SJSA1 (cell line): ENCODE results near the gene GATAD2A. TPM values are rescaled to one million over a fixed set of nuclear protein-coding genes. Genes with fewer than 3 reads are reported as not detected.

Source experiments
- DNase-seq, 2 experiments: peaks; one replicate each; pipeline ENCODE4 v3.0.0-alpha.2; 2015 to 2020; ENCODE audit warnings: low spot score in 2 of 2, low read depth in 1 of 2
- H3K27ac ChIP-seq: fragments of 250-450 bp; sonication (Bioruptor Pico); 2 replicates; pipeline ENCODE4 v1.5.1; 2020; ENCODE audit warnings: mild to moderate bottlenecking, moderate library complexity
- H3K27me3 ChIP-seq: fragments of 250-450 bp; sonication (Bioruptor Pico); replicated peaks from 2 replicates; pipeline ENCODE4 v1.5.1; 2020; ENCODE audit warnings: mild to moderate bottlenecking, moderate library complexity
- H3K36me3 ChIP-seq: fragments of 250-450 bp; sonication (Bioruptor Pico); 2 replicates; pipeline ENCODE4 v1.5.1; 2020; ENCODE audit warnings: mild to moderate bottlenecking
- H3K4me1 ChIP-seq: fragments of 250-450 bp; sonication (Bioruptor Pico); replicated peaks from 2 replicates; pipeline ENCODE4 v1.6.1; 2021; ENCODE audit warnings: mild to moderate bottlenecking
- H3K4me3 ChIP-seq: fragments of 250-450 bp; sonication (Bioruptor Pico); 2 replicates; pipeline ENCODE4 v1.5.1; 2020; ENCODE audit warnings: mild to moderate bottlenecking
- H3K9me3 ChIP-seq: fragments of 250-450 bp; sonication (Bioruptor Pico); replicated peaks from 2 replicates; pipeline ENCODE4 v1.5.1; 2020; ENCODE audit warnings: mild to moderate bottlenecking
- total RNA-seq: library from RNA; depleted of rRNA; stranded (reverse); fragments of >200 nt; shearing (Covaris generic); gene quantifications from 2 replicates; pipeline ENCODE4 v1.2.3, GENCODE V29; 2014

GATAD2A gene
- total RNA-seq, 1 experiment from 2014 or later: 45.9 TPM

DNA sequence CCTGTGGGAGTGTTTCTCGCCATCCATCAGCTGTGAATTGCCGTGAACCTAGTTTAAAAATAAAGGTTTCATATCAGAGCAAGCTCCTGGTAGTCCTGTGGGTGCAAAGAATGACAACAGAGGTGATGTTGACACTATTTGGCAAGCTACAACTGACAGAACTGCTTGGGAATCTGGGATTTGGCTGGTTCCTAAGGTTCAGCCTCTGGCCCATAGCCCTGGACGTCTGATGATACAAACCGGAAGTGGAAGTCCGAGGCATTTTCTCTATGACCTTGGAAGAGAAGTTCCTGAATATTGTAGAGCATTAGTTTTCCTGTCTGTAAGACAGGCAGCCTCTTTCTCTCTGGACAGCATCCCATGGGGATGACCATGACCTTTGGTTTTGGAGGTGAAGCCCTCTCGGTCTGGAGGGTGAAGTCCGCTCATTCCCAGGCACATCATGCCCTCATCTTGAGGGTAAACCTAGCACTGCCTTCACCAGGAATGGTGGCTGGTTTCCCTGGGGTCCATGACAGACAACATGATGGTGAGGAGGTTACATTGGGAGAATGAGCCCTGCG, 29.1 kb downstream of the GATAD2A start:
- no peaks in the 10 kb centered on the region for H3K9me3 ChIP-seq
- no peak for DNase-seq
- 0 out of 2 replicates have a peak, but pooled peaks cover 3% of the 10 kb centered on the region for H3K4me1 ChIP-seq
- no peak overlapping the region for H3K27ac ChIP-seq
- H3K27me3 ChIP-seq: no peaks in the 10 kb centered on the region
- H3K4me3 ChIP-seq: no peak overlapping the region
- peaks cover 7% of the 10 kb centered on the region; the same call in 1 of the 2 replicates for H3K36me3 ChIP-seq

GRCh38 chr19:19436137-19436691, 30.7 kb downstream of the GATAD2A start:
- H3K4me3 ChIP-seq: no peak overlapping the region
- no peak for DNase-seq
- H3K36me3 ChIP-seq: peaks cover 7% of the 10 kb centered on the region; the same call in 1 of the 2 replicates
- 0 out of 2 replicates have a peak, but pooled peaks cover 3% of the 10 kb centered on the region for H3K4me1 ChIP-seq
- H3K9me3 ChIP-seq: no peaks in the 10 kb centered on the region
- no peak overlapping the region for H3K27ac ChIP-seq
- no peaks in the 10 kb centered on the region for H3K27me3 ChIP-seq

DNA sequence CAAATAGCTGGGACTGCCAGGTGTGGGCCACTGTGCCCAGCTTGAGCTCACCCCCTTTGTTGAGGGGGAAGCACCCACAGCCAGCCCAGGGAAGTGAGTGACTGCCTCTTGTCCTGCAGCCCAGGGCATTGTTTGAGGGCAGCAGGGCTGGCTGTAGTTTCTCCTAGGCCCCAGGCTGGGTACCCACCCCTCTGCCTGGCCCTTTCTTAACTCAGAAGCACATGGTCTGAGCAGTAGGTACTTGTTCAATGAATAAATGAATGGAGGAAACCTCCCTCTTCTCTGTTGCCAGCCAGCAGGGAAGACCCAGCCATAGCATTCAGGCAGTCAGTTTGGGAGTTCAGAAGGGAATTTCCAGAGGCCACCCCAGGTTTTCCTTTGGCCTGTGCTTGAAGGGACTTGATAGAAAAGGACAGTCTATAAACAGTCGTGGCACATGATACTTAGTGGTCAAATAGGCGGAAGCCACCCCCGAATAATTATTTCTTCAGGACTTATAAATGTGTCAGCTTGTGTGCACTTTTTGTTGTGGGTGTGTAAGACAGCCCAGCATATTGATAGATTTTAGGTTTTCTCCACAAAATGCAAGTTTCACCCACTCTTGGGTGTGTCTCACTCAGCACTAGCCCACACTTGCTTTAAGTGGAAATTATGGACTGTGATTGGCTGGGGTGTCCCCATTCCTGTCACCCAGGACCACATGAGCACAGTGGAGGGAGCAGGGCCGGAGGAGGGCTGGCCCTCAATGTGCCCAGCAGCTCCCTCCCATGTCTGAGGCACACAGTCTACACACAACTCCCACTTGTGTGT, 33.1 kb downstream of the GATAD2A start:
- Histone ChIP-seq H3K9me3 (no peaks in the 10 kb centered on the region), H3K4me1 (0 out of 2 replicates have a peak, but pooled peaks cover 3% of the 10 kb centered on the region), H3K27ac (no peak overlapping the region), H3K4me3 (no peak overlapping the region), H3K27me3 (no peaks in the 10 kb centered on the region), H3K36me3 (peaks cover 11% of the 10 kb centered on the region)
- DNase-seq: no peak

GRCh38 chr19:19439176-19439482, 33.7 kb downstream of the GATAD2A start:
- H3K36me3 ChIP-seq: peaks cover 16% of the 10 kb centered on the region
- H3K4me3 ChIP-seq: no peak overlapping the region
- H3K27me3 ChIP-seq: no peaks in the 10 kb centered on the region
- no peaks in the 10 kb centered on the region for H3K9me3 ChIP-seq
- H3K27ac ChIP-seq: no peak overlapping the region
- H3K4me1 ChIP-seq: peaks cover 3% of the 10 kb centered on the region; the same call in 1 of the 2 replicates
- DNase-seq: no peak

GRCh38 chr19:19443283-19443682, 37.8 kb downstream of the GATAD2A start:
- no peak for DNase-seq
- H3K36me3 ChIP-seq: peaks cover 21% of the 10 kb centered on the region
- no peak overlapping the region for H3K4me3 ChIP-seq
- no peak overlapping the region for H3K27ac ChIP-seq
- no peaks in the 10 kb centered on the region; the same call in 1 of the 2 replicates for H3K9me3 ChIP-seq
- H3K4me1 ChIP-seq: peaks cover 13% of the 10 kb centered on the region
- H3K27me3 ChIP-seq: no peaks in the 10 kb centered on the region

DNA sequence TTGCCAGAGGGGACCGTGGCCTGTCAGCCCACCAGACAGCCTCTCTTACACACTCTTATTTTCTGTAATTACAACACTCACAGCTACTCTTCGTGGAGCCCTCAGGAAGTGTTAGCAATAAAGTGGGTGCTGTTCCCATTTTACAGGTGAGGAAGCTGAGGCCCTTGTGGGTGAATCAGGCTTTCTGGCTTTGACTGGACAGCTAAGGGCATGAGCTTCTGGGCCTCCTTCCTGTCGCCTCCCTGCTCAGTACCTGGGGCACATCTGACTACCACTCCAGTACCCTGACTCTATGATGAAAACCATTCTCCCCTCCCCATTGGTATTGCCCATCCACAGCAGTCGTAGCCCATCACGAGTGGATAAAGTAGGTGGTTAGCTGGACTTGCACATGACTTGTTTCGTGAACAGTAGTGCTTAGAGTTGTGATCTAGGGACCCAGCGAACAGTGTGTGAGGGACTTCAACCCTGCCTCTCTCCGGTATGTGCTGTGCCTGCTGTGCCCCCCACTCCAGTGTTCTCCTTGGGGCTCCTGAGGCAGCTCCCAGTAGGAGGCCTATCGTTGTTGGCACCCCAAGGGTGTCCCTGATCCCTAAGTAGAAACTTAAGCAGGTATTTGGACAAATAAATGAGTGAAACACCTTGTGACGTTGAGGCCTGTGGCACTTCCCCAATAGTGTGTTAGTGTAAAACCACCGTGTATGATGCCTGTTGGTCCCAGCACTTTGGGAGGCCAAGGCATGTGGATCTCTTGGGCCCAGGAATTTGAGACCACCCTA, 38.6 kb downstream of the GATAD2A start:
- H3K27ac ChIP-seq: no peak overlapping the region
- H3K27me3 ChIP-seq: no peaks in the 10 kb centered on the region
- peaks cover 21% of the 10 kb centered on the region for H3K36me3 ChIP-seq
- no peak for DNase-seq
- peaks cover 10% of the 10 kb centered on the region for H3K4me1 ChIP-seq
- H3K9me3 ChIP-seq: no peaks in the 10 kb centered on the region; the same call in 1 of the 2 replicates
- H3K4me3 ChIP-seq: no peak overlapping the region

DNA sequence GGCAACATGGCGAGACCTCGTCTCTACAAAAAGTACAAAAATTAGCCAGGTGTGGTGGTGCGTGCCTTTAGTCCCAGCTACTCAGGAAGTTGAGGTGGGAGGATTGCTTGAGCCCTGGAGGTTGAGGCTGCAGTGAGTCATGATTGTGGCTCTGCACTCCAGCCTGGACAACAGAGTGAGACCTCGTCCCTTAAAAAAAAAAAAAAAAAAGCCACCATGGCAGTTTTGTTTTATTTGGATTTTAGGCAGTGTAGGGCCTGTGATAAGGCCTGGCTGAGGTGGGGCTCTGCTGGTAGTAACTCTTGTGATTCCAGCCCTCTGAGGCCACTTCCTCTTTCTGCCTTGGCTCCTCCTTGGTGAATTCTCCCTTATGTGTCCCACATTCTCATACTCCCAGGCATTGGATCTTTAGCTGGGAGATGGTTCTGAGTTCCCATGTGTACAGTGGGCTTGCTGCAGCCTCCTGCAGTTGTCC, 39.2 kb downstream of the GATAD2A start:
- H3K27me3 ChIP-seq: no peaks in the 10 kb centered on the region
- peaks cover 21% of the 10 kb centered on the region for H3K36me3 ChIP-seq
- H3K4me1 ChIP-seq: peaks cover 10% of the 10 kb centered on the region
- no peaks in the 10 kb centered on the region; the same call in 1 of the 2 replicates for H3K9me3 ChIP-seq
- H3K27ac ChIP-seq: no peak overlapping the region
- no peak overlapping the region for H3K4me3 ChIP-seq
- peak in 1 of 2 experiments; percentile 24 for DNase-seq

- Histone ChIP-seq H3K4me1 (peaks cover 10% of the 10 kb centered on the region), H3K36me3 (peaks cover 21% of the 10 kb centered on the region), H3K9me3 (no peaks in the 10 kb centered on the region; the same call in 1 of the 2 replicates), H3K4me3 (no peak overlapping the region), H3K27me3 (no peaks in the 10 kb centered on the region), H3K27ac (no peak overlapping the region)
- no peak for DNase-seq
These were observed 39.8 kb downstream of the GATAD2A start for GRCh38 chr19:19445288-19445687.

GRCh38 chr19:19445911-19446361, 40.5 kb downstream of the GATAD2A start:
- Histone ChIP-seq H3K4me1 (peaks cover 10% of the 10 kb centered on the region), H3K9me3 (no peaks in the 10 kb centered on the region; the same call in 1 of the 2 replicates), H3K27me3 (no peaks in the 10 kb centered on the region), H3K27ac (no peak overlapping the region), H3K4me3 (no peak overlapping the region), H3K36me3 (peaks cover 21% of the 10 kb centered on the region)
- DNase-seq: no peak

- H3K27ac ChIP-seq: no peak overlapping the region
- DNase-seq: no peak
- H3K27me3 ChIP-seq: no peaks in the 10 kb centered on the region
- H3K9me3 ChIP-seq: no peaks in the 10 kb centered on the region; the same call in 1 of the 2 replicates
- peaks cover 21% of the 10 kb centered on the region for H3K36me3 ChIP-seq
- peaks cover 10% of the 10 kb centered on the region for H3K4me1 ChIP-seq
- H3K4me3 ChIP-seq: no peak overlapping the region
These were observed 41.4 kb downstream of the GATAD2A start for GRCh38 chr19:19446655-19447437.

GRCh38 chr19:19447536-19448237, 42.2 kb downstream of the GATAD2A start:
- Histone ChIP-seq H3K4me3 (no peak overlapping the region), H3K4me1 (peaks cover 10% of the 10 kb centered on the region), H3K27ac (no peak overlapping the region), H3K9me3 (no peaks in the 10 kb centered on the region; the same call in 1 of the 2 replicates), H3K36me3 (peaks cover 21% of the 10 kb centered on the region), H3K27me3 (no peaks in the 10 kb centered on the region)
- DNase-seq: no peak

DNA sequence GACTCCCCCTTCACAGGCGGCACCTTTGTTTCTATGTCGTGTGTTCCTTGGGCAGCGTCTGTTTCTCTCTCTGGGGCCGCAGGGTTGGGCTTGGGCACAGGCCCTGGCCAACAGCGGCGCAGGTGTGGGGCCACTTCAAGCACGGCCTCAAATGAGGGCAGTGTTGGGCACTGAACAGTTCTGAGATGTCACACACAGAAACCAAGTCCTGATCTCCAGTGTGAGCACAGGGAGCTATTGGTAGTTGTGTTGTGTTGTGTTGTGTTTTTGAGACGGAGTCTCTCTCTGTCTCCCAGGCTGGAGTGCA, 42.7 kb downstream of the GATAD2A start:
- Histone ChIP-seq H3K9me3 (no peaks in the 10 kb centered on the region; the same call in 1 of the 2 replicates), H3K36me3 (peaks cover 21% of the 10 kb centered on the region), H3K4me3 (no peak overlapping the region), H3K4me1 (peaks cover 10% of the 10 kb centered on the region), H3K27ac (no peak overlapping the region), H3K27me3 (no peaks in the 10 kb centered on the region)
- no peak for DNase-seq
